Neural cell (in vitro differentiated cells): Measurements from ENCODE around the gene AFF2.

Source experiments
- CTCF ChIP-seq: fragments of 450-650 bp; IDR thresholded peaks from 2 replicates; pipeline ENCODE4 v1.5.1; 2014; ENCODE audit warnings: antibody characterized with exemption, mild to moderate bottlenecking, moderate library complexity; ENCODE audit not compliant: poor library complexity, severe bottlenecking
- EZH2 ChIP-seq: fragments of 200-600, 300-800 bp; shearing (Covaris generic), sonication (generic); IDR thresholded peaks from 2 replicates; pipeline ENCODE4 v1.6.1; 2014; ENCODE audit warnings: antibody characterized with exemption, low read length, borderline replicate concordance, mild to moderate bottlenecking; ENCODE audit not compliant: insufficient read depth, poor library complexity, severe bottlenecking
- MXI1 ChIP-seq: fragments of 450-650 bp; conservative IDR thresholded peaks from 2 replicates; pipeline ENCODE4 v1.6.1; 2014; ENCODE audit warnings: antibody characterized with exemption, mild to moderate bottlenecking; ENCODE audit not compliant: poor library complexity, severe bottlenecking
- POLR2AphosphoS5 ChIP-seq: IDR thresholded peaks from 2 replicates; pipeline ENCODE4 v1.6.1; 2012
- RAD21 ChIP-seq: fragments of 450-650 bp; conservative IDR thresholded peaks from 2 replicates; pipeline ENCODE4 v1.6.1; 2014; ENCODE audit warnings: antibody characterized with exemption, mild to moderate bottlenecking, moderate library complexity
- TAF1 ChIP-seq: IDR thresholded peaks from 2 replicates; pipeline ENCODE4 v1.6.1; 2012; ENCODE audit warnings: low read depth
- TF ChIP-seq, protein P1 (sequence below): IDR thresholded peaks from 2 replicates; pipeline ENCODE4 v1.6.1; 2012; ENCODE audit warnings: borderline replicate concordance

- TF ChIP-seq CTCF, result peak; percentile 29
- no peak for TF ChIP-seq RAD21
- TF ChIP-seq, protein P1, sequence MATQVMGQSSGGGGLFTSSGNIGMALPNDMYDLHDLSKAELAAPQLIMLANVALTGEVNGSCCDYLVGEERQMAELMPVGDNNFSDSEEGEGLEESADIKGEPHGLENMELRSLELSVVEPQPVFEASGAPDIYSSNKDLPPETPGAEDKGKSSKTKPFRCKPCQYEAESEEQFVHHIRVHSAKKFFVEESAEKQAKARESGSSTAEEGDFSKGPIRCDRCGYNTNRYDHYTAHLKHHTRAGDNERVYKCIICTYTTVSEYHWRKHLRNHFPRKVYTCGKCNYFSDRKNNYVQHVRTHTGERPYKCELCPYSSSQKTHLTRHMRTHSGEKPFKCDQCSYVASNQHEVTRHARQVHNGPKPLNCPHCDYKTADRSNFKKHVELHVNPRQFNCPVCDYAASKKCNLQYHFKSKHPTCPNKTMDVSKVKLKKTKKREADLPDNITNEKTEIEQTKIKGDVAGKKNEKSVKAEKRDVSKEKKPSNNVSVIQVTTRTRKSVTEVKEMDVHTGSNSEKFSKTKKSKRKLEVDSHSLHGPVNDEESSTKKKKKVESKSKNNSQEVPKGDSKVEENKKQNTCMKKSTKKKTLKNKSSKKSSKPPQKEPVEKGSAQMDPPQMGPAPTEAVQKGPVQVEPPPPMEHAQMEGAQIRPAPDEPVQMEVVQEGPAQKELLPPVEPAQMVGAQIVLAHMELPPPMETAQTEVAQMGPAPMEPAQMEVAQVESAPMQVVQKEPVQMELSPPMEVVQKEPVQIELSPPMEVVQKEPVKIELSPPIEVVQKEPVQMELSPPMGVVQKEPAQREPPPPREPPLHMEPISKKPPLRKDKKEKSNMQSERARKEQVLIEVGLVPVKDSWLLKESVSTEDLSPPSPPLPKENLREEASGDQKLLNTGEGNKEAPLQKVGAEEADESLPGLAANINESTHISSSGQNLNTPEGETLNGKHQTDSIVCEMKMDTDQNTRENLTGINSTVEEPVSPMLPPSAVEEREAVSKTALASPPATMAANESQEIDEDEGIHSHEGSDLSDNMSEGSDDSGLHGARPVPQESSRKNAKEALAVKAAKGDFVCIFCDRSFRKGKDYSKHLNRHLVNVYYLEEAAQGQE, result no peak
- TF ChIP-seq MXI1, result no peak
- no peak for TF ChIP-seq EZH2
- no peak for TF ChIP-seq POLR2AphosphoS5
- TF ChIP-seq TAF1, result no peak
These were observed 30.2 kb downstream of the AFF2 start for GRCh38 chrX:148530464-148531077.
